HG03097 (cell line): ENCODE results near the gene SKIC3.
A peak's percentile ranks its signal among the peaks of the same experiment; 100 is the strongest.

Source experiments
- ATAC-seq: cut with Tn5 transposase; IDR thresholded peaks from one replicate; pipeline ENCODE4 v1.9.1; 2021; ENCODE audit not compliant: unreplicated experiment, low FRiP score

Gene SKIC3

GRCh38 chr5:95554647-95555548 is at the start of gene SKIC3, which contains the start of gene ARSK:
TSS of gene SKIC3 (minus strand) at chr5:95554977. CDS start at chr5:95547150, 7,827 bp downstream.
TSS of gene ARSK (plus strand) at chr5:95555101. CDS start at chr5:95555279, 178 bp downstream.
- peak; percentile 88 for ATAC-seq

GRCh38 chr5:95600557-95600956 is 45.8 kb upstream of the SKIC3 start:
- ATAC-seq: no peak

GRCh38 chr5:95599252-95599651 is 44.5 kb upstream of the SKIC3 start:
- ATAC-seq: no peak

- no peak for ATAC-seq
Measured at GRCh38 chr5:95595289-95595931, 40.6 kb upstream of the SKIC3 start.

- ATAC-seq: no peak
Measured at GRCh38 chr5:95591490-95591901, 36.7 kb upstream of the SKIC3 start.

GRCh38 chr5:95590880-95591279 is 36.1 kb upstream of the SKIC3 start:
- no peak for ATAC-seq

GRCh38 chr5:95583992-95584391 is 29.2 kb upstream of the SKIC3 start:
- no peak for ATAC-seq

GRCh38 chr5:95581576-95581975 is 26.8 kb upstream of the SKIC3 start:
- ATAC-seq: no peak

- ATAC-seq: no peak
Measured at GRCh38 chr5:95572016-95572415, 17.2 kb upstream of the SKIC3 start.

GRCh38 chr5:95565280-95565920 is 10.6 kb upstream of the SKIC3 start:
- no peak for ATAC-seq

GRCh38 chr5:95564450-95564849 is 9.7 kb upstream of the SKIC3 start:
- ATAC-seq: no peak

GRCh38 chr5:95563367-95563766 is 8.6 kb upstream of the SKIC3 start:
- ATAC-seq: no peak

GRCh38 chr5:95562282-95562681 is 7.5 kb upstream of the SKIC3 start:
- ATAC-seq: no peak

GRCh38 chr5:95557841-95558240 is 3.1 kb upstream of the SKIC3 start:
- ATAC-seq: no peak

GRCh38 chr5:95555553-95555952 is 776 bp upstream of the SKIC3 start:
- no peak for ATAC-seq

- peak; percentile 22 for ATAC-seq
Measured at GRCh38 chr5:95554331-95554646, 488 bp downstream of the SKIC3 start.

GRCh38 chr5:95549030-95549429 is 5.7 kb downstream of the SKIC3 start:
- no peak for ATAC-seq

GRCh38 chr5:95543017-95543705 is 11.6 kb downstream of the SKIC3 start:
- ATAC-seq: no peak

GRCh38 chr5:95537501-95537900 is 17.3 kb downstream of the SKIC3 start:
- no peak for ATAC-seq

- ATAC-seq: no peak
Measured at GRCh38 chr5:95533761-95534160, 21.0 kb downstream of the SKIC3 start.

GRCh38 chr5:95533106-95533505 is 21.7 kb downstream of the SKIC3 start:
- no peak for ATAC-seq
